Measurements from ENCODE around the gene USP6NL.
"Not testable (repeated sequence)": the region's sequence is repeated elsewhere in the genome, so short reads cannot be mapped to it uniquely, and the experiment has no call there.

DNA sequence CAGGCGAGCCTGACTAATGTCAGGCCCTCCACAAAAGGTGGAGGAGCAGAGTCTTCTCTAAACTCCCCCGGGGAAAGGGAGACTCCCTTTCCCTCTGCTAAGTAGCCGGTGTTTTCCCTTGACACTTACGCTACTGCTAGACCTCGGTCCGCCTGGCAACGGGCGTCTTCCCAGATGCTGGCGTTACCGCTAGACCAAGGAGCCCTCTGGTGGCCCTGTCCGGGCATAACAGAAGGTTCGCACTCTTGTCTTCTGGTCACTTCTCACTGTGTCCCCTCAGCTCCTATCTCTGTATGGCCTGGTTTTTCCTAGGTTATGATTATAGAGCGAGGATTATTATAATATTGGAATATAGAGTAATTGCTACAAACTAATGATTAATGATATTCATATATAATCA lies 116.5 kb downstream of the USP6NL start:
- TF ChIP-seq, protein P1, sequence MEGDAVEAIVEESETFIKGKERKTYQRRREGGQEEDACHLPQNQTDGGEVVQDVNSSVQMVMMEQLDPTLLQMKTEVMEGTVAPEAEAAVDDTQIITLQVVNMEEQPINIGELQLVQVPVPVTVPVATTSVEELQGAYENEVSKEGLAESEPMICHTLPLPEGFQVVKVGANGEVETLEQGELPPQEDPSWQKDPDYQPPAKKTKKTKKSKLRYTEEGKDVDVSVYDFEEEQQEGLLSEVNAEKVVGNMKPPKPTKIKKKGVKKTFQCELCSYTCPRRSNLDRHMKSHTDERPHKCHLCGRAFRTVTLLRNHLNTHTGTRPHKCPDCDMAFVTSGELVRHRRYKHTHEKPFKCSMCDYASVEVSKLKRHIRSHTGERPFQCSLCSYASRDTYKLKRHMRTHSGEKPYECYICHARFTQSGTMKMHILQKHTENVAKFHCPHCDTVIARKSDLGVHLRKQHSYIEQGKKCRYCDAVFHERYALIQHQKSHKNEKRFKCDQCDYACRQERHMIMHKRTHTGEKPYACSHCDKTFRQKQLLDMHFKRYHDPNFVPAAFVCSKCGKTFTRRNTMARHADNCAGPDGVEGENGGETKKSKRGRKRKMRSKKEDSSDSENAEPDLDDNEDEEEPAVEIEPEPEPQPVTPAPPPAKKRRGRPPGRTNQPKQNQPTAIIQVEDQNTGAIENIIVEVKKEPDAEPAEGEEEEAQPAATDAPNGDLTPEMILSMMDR (IDR thresholded peaks at IDR 0.05) = peak in 2 of 4 experiments; percentile 20 to 26
- TF ChIP-seq POLR2A, POLR2AphosphoS5, EP300 (IDR thresholded peaks at IDR 0.05): not testable (repeated sequence)

Data from sigmoid colon (tissue), 4 donors.